Measurements from ENCODE around the gene MAN2A2. TPM values are rescaled to one million over a fixed set of nuclear protein-coding genes. Genes with fewer than 3 reads are reported as not detected.

MAN2A2 gene
- total and polyA plus RNA-seq, 9 of the 15 experiments (the other 6 are each of a cell fraction or from before 2014, with no cell fraction given) = 7.3 to 151 (median 43.4) TPM

DNA sequence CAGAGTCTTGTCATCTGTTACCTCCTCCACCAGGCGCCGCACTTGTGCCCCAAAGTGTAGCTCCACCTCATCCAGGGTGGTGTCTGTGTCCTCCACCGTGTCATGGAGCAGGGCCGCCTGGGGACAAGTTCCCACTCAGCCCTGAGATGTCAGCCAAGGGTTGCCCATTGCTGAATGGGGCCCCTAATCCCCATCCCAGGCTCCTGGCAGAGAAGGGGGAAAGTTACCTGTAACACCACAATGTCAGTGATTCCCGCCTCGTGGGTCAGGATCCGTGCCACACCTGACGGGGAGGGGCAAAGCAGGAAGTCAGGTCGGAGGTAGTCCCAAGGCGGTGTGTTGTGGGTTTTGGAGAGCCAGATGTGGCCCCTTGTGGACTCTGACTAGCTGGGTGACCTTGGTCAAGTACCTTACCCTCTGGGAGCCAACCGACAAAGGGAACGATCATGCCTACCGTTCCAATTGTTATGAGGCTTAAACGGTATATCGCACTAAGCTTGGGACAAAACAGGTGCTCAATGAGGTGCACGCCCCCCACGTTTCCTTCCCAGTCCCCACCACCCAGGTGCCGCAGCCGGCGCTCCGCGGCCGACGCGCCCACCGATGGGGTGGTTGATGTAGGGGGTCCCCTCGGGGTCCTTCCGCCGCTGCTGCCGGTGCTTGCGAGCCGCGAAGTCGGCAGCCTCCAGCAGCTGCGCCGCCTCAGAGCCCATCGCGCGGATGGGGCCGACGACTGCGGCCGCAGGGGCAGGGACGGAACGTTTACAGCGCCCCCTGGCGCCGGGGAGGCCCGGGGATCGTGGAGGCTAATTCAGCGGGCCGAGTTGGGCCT, 28.9 kb downstream of the MAN2A2 start, which contains the start of gene HDDC3 (continued):
- no peak; the same call in 1 of the 2 replicates for TF ChIP-seq SP1 (CRISPR knock-in tag; IDR thresholded peaks at IDR 0.05)
- TF ChIP-seq NR2C2 (CRISPR knock-in tag; IDR thresholded peaks at IDR 0.05) = peak; percentile 63; the same call in 1 of the 2 replicates
- TF ChIP-seq NR2C2 (tag; IDR thresholded peaks at IDR 0.05) = no peak
- TF ChIP-seq ZEB2 (IDR thresholded peaks at IDR 0.05) = peak; percentile 86
- TF ChIP-seq, protein P1, sequence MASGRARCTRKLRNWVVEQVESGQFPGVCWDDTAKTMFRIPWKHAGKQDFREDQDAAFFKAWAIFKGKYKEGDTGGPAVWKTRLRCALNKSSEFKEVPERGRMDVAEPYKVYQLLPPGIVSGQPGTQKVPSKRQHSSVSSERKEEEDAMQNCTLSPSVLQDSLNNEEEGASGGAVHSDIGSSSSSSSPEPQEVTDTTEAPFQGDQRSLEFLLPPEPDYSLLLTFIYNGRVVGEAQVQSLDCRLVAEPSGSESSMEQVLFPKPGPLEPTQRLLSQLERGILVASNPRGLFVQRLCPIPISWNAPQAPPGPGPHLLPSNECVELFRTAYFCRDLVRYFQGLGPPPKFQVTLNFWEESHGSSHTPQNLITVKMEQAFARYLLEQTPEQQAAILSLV (tag; IDR thresholded peaks at IDR 0.05) = no peak
- TF ChIP-seq MXI1 (IDR thresholded peaks at IDR 0.05; ENCODE audit: low read depth, low read length) = peak; percentile 55
- no peak for TF ChIP-seq MTA2 (IDR thresholded peaks at IDR 0.05; ENCODE audit: low read depth)
- TF ChIP-seq NBN (IDR thresholded peaks at IDR 0.05; ENCODE audit: low read depth) = peak; percentile 15; the same call in 1 of the 2 replicates
- TF ChIP-seq MEF2A (IDR thresholded peaks at IDR 0.05; ENCODE audit: control insufficient read depth, low read depth, low read length) = 0 out of 2 replicates have a peak, but pooled peaks have one; percentile 32
- peak; percentile 88 for TF ChIP-seq CREM (IDR thresholded peaks at IDR 0.05; ENCODE audit: low read depth)
- TF ChIP-seq, protein P2, sequence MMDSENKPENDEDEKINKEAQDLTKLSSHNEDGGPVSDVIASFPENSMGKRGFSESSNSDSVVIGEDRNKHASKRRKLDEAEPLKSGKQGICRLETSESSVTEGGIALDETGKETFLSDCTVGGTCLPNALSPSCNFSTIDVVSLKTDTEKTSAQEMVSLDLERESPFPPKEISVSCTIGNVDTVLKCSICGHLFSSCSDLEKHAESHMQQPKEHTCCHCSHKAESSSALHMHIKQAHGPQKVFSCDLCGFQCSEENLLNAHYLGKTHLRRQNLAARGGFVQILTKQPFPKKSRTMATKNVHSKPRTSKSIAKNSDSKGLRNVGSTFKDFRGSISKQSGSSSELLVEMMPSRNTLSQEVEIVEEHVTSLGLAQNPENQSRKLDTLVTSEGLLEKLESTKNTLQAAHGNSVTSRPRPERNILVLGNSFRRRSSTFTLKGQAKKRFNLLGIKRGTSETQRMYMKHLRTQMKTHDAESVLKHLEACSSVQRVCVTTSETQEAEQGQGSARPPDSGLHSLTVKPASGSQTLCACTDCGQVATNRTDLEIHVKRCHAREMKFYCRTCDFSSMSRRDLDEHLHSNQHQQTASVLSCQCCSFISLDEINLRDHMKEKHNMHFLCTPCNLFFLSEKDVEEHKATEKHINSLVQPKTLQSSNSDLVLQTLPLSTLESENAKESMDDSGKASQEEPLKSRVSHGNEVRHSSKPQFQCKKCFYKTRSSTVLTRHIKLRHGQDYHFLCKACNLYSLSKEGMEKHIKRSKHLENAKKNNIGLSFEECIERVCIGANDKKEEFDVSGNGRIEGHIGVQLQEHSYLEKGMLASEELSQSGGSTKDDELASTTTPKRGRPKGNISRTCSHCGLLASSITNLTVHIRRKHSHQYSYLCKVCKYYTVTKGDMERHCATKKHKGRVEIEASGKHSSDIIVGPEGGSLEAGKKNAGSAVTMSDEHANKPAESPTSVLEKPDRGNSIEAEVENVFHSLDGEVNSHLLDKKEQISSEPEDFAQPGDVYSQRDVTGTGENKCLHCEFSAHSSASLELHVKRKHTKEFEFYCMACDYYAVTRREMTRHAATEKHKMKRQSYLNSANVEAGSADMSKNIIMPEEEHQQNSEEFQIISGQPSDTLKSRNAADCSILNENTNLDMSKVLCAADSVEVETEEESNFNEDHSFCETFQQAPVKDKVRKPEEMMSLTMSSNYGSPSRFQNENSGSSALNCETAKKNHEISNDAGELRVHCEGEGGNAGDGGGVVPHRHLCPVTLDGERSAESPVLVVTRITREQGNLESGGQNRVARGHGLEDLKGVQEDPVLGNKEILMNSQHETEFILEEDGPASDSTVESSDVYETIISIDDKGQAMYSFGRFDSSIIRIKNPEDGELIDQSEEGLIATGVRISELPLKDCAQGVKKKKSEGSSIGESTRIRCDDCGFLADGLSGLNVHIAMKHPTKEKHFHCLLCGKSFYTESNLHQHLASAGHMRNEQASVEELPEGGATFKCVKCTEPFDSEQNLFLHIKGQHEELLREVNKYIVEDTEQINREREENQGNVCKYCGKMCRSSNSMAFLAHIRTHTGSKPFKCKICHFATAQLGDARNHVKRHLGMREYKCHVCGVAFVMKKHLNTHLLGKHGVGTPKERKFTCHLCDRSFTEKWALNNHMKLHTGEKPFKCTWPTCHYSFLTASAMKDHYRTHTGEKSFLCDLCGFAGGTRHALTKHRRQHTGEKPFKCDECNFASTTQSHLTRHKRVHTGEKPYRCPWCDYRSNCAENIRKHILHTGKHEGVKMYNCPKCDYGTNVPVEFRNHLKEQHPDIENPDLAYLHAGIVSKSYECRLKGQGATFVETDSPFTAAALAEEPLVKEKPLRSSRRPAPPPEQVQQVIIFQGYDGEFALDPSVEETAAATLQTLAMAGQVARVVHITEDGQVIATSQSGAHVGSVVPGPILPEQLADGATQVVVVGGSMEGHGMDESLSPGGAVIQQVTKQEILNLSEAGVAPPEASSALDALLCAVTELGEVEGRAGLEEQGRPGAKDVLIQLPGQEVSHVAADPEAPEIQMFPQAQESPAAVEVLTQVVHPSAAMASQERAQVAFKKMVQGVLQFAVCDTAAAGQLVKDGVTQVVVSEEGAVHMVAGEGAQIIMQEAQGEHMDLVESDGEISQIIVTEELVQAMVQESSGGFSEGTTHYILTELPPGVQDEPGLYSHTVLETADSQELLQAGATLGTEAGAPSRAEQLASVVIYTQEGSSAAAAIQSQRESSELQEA (IDR thresholded peaks at IDR 0.05; ENCODE audit: low read depth) = no peak
- no peak for TF ChIP-seq RBM15 (IDR thresholded peaks at IDR 0.05; ENCODE audit: insufficient read depth, low read length)
- peak; percentile 48; the same call in 1 of the 2 replicates for TF ChIP-seq ZBED1 (IDR thresholded peaks at IDR 0.05)
- TF ChIP-seq PHTF2 (CRISPR knock-in tag; IDR thresholded peaks at IDR 0.05) = no peak
